Karpas-422 (cell line): ENCODE data around the gene TOX2. TPM values are rescaled to one million over a fixed set of nuclear protein-coding genes. Genes with fewer than 3 reads are reported as not detected.

ENCODE experiments used
- small RNA-seq: library from RNA; depleted of rRNA; stranded (forward); fragments of <200 nt; gene quantifications from one replicate; pipeline ENCODE3, GENCODE V24; 2014
- total RNA-seq: library from RNA; depleted of rRNA; stranded (reverse); fragments of >200 nt; shearing (Covaris generic); gene quantifications from 2 replicates; pipeline ENCODE4 v1.2.3, GENCODE V29; 2014; ENCODE audit warnings: low replicate concordance; rRNA removed

Gene TOX2
- total RNA-seq, 1 experiment from 2014 or later = 42.9 TPM

Small RNAs within 50 kb of the gene (small RNA-seq; reads per million reads assigned to genes)
- 0.20 reads per million for gene RN7SL443P

Other genes starting within 250 kb of the TOX2 start
- gene MYBL2, start 247.7 kb upstream of the TOX2 start, total RNA-seq = 18.2 and 30.8 TPM in 2 replicates
- not detected in 2 replicates for gene GTSF1L, start 187.8 kb upstream of the TOX2 start, total RNA-seq